Measurements from ENCODE around the gene NIPAL3.

Gene NIPAL3

DNA sequence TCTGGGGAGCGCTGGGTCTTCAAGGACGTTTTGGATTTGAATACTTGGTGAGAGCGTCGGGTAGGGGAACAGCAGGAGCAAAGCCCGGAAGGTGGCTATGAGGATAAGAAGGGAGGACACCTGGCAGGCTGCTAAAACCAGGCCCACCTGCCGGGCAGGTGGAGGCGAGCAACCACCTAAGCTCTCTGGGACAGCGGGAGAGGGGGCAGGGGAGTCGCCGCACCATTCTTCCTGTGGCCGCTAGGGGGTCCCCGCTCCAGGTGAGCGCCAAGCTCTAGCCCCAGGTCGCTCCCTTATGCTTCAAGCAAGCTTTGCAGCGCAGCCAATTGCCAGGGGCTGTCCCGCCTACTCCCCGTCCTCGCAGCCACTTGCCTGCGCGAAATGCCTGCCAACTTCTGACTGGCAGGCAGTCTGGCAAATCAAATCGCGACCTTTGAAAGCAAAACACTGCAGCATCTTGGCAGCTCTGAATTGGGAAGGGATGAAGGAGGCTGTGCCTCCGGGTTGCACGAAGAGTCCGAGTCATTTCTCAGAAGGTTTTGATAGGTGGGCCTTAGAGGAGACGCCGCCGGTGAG is at the start of gene NIPAL3:
NIPAL3 (plus strand) TSS at position 469 of the 576 bp plus-strand sequence. CDS start 3,746 bp downstream, outside the sequence.
- DNase-seq (ENCODE audit: insufficient read length, low spot score) = peak; percentile 92
- FAIRE-seq = peak; percentile 94

- no peak for DNase-seq (ENCODE audit: insufficient read length, low spot score)
- no peak for FAIRE-seq
These were observed 48.9 kb upstream of the NIPAL3 start for GRCh38 chr1:24366707-24367106.

- DNase-seq (ENCODE audit: insufficient read length, low spot score) (no peak), FAIRE-seq (no peak)
These were observed 46.4 kb upstream of the NIPAL3 start for GRCh38 chr1:24369199-24369598.

DNA sequence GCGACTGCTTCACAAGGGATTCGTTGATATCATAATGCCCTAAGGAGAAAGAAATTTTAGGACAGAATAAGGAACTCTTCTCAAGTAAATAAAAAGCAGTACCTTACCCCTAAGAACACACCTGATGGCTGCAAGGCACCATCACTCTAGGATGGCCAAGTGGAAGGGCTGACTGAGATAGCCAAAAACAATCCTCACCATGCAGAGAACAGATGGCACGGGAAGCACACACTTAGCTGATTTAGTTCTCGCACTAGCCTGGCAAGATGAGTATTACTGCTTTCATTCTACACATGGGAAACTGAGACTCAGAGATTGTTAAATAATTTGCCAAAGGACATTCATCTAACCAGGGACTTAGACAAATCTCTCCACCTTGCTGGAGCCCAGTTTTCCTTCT is 45.8 kb upstream of the NIPAL3 start:
- FAIRE-seq = no peak

DNA sequence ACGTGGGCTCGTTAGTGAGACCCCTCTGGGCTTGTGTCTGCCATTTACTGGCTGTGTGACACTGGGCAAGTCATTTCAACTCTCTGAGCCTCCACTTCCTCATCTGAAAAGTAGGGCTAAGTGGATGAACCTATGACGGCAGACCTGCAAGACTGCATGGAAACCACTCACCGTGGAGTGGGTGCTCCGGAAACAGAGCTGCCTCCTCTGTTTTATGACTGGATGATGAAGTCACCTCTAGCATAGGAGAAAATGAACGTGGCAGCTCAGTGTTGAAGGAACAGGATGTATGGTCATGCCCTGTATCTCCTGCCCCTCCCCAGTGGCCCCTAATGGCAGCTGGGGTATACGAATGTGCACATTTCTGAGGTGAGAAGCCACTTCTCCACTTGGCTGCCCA is 42.6 kb upstream of the NIPAL3 start:
- DNase-seq (ENCODE audit: insufficient read length, low spot score) (no peak), FAIRE-seq (peak; percentile 58)

More for the DNA sequence above, 45.8 kb upstream of the NIPAL3 start:
- DNase-seq (ENCODE audit: insufficient read length, low spot score) = no peak

GRCh38 chr1:24373710-24374109 is 41.9 kb upstream of the NIPAL3 start:
- FAIRE-seq (no peak), DNase-seq (ENCODE audit: insufficient read length, low spot score) (no peak)

DNA sequence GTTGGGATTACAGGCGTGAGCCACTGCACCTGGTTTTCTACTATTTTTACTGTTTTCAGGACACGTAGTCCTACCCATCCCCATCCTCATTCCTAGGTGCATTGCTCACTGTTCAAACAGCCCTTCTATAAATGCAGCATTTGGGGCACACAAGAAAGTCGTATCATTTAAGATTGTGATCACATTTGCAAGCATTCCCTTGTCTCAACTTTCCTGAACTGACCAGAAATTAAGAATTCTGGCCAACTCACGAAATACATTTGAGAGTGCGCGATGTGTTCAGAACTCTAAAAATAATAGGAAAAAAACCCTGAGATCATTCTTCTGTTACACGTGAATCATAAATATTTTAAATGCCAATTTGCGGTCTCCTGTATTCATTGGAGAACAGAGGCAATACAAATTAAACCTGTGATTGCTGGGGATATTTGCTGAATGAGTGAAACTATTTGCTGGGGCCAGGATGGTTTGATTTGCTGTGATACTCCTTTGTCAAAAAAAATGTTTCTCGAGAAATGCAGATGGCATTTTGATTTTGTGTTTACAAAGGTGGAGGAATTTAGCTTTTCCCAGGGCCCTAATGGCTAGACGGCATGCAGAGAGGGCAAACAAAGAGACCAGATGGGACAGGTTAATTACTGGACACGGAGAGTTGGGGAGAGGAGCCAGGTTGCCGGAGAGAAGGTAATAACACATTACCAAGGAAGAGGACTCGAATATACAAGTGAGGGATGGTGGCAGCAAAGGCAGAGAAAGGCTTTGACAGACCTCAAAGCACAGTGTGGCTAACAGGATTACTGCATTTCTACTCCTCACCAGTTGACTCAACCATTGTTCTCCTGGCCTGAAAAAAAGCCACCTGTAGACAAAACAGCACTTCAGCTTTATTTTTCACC is 40.5 kb upstream of the NIPAL3 start:
- FAIRE-seq = no peak

GRCh38 chr1:24379733-24380315 is 35.8 kb upstream of the NIPAL3 start:
- FAIRE-seq (no peak), DNase-seq (ENCODE audit: insufficient read length, low spot score) (no peak)

More for the DNA sequence above, 40.5 kb upstream of the NIPAL3 start:
- no peak for DNase-seq (ENCODE audit: insufficient read length, low spot score)

DNA sequence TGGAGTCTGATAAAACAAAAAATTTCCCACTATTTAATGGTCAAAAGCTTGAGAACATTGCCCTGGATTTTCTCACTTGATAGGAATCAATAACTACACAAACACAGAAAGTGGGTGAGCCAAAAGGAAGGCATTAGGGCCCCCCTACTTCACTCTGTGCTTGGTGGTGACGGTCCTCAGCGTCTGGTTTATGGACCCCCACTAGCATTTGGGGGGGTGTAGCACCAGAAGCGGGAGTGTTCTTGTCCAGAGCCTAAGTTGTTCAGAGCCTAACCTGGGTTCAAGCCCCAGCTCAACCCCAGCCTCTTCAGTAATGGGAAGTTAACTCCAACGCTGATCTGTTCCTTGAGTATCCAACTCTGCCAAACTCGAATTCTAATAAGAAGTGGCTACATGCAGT is 35.1 kb upstream of the NIPAL3 start:
- no peak for FAIRE-seq
- DNase-seq (ENCODE audit: insufficient read length, low spot score) = no peak

GRCh38 chr1:24381256-24381655 is 34.3 kb upstream of the NIPAL3 start:
- FAIRE-seq (no peak), DNase-seq (ENCODE audit: insufficient read length, low spot score) (no peak)

DNA sequence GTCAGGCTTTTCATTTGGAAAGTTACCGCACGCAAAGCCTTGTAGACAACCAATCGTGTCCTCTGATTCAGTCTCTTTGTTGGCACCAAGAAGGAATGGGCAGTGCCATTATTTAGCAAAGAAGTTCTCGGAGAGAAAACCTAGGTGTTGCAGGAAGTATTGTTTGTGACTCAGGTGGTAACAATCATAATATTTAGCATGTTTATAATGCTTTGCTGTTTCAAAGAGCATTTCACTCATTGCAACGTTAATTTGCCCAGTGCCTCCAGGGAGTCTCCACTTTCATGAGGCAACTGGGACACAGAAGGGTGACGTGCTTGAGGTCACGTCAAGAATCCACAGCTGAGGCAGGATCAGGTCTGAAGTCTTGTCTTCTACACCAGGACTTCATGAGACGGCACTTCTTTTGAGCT is 33.4 kb upstream of the NIPAL3 start:
- FAIRE-seq = no peak
- DNase-seq (ENCODE audit: insufficient read length, low spot score) = no peak

DNA sequence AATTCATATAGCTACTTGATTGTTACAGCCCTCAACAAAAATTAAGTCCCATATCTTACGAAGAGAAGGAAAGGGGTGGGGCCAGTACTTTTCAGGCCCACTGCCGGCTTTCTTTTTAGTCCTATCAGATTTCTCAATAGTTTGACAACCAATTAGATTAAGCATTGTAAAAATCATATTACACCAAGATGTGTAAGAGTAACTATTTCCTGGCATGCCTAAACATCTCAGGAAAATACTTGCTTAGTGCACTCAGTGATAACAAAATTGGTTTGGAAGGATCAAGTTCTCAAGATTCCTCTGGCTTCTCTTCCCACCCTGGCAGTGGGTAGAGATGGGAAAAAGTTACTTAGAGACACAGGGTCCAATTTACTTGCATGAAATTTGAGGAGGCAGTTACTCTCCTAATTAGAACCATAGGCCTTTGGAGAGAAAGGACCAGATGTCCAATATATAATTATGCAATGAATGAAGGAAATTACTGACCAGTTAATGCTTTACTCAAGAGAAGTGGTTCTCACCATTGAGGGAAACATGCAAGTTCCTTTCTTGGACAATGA is 32.1 kb upstream of the NIPAL3 start:
- FAIRE-seq (no peak), DNase-seq (ENCODE audit: insufficient read length, low spot score) (no peak)

- FAIRE-seq = peak; percentile 89
These were observed 31.1 kb upstream of the NIPAL3 start for GRCh38 chr1:24384251-24385090.

GRCh38 chr1:24385160-24385940 is 30.3 kb upstream of the NIPAL3 start:
- FAIRE-seq (peak; percentile 71), DNase-seq (ENCODE audit: insufficient read length, low spot score) (no peak)

More at GRCh38 chr1:24384251-24385090, 31.1 kb upstream of the NIPAL3 start:
- DNase-seq (ENCODE audit: insufficient read length, low spot score) = peak; percentile 53

- no peak for FAIRE-seq
- DNase-seq (ENCODE audit: insufficient read length, low spot score) = no peak
These were observed 29.4 kb upstream of the NIPAL3 start for GRCh38 chr1:24386241-24386640.

- DNase-seq (ENCODE audit: insufficient read length, low spot score) (no peak), FAIRE-seq (no peak)
These were observed 28.7 kb upstream of the NIPAL3 start for GRCh38 chr1:24386931-24387330.

GRCh38 chr1:24387636-24388175 is 27.9 kb upstream of the NIPAL3 start:
- no peak for FAIRE-seq
- DNase-seq (ENCODE audit: insufficient read length, low spot score) = no peak

DNA sequence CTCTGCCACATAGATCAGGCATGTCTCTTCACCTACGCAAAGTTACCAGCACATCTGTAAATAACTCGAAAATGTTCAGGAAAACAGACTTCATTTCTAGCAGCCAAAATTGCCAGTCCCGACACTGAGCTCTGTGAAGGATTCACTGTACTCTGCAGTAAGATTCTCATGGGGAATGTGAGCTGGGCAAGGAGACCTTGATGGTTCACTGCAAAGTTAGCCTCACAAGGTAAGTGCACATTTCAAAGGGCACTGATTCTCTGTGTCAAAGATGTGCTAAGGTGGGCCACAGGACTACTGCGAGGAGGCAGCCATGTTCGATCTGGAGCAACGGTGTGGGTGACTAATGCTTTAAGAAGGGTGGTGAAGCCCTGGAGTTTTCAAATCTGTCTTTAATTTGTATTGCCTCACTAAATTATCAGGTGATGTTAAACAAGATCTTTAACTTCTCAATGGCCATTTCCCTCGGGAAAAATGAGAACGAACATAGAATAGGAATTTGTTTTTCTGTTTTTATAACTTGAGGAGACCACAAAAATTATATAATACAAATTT is 27.2 kb upstream of the NIPAL3 start:
- DNase-seq (ENCODE audit: insufficient read length, low spot score) = no peak
- no peak for FAIRE-seq

DNA sequence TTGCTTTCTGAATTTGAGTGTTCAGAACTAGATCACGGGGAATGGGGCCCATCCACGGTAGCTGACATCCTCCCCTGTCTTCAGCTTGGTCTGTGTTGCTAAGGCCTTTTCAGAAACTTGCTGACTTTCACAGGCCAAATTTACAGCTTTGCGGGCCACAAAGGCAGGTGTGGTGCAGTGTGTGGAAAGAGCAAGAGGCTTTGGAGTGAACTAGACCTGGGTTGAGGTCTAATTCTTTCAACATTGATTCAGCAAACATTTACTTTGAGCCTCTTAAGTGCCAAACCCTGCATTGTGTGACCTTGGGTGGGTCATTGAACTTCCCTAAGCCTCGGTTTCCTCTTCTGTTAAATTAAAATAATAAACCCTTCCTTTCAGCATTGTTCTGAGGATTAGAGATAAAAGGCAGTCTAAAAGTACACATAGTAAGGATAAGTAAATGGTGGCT is 26.3 kb upstream of the NIPAL3 start:
- DNase-seq (ENCODE audit: insufficient read length, low spot score) (no peak), FAIRE-seq (no peak)
